Choroid plexus epithelial cell (primary cell): ENCODE measurements around the gene CFAP92.

ENCODE experiments used
- DNase-seq: peaks from one replicate; pipeline ENCODE4 v3.0.0-alpha.2; 2010; ENCODE audit warnings: low read depth
- H3K4me3 ChIP-seq: 2 replicates; pipeline ENCODE4 v1.5.1; 2011; ENCODE audit warnings: low read depth, mild to moderate bottlenecking, control low read depth, low read length, moderate library complexity
- CTCF ChIP-seq: conservative IDR thresholded peaks from 2 replicates; pipeline ENCODE4 v1.5.1; 2011; ENCODE audit warnings: low read depth, mild to moderate bottlenecking, control low read depth, inconsistent platforms, low read length, moderate library complexity

The CFAP92 gene

DNA sequence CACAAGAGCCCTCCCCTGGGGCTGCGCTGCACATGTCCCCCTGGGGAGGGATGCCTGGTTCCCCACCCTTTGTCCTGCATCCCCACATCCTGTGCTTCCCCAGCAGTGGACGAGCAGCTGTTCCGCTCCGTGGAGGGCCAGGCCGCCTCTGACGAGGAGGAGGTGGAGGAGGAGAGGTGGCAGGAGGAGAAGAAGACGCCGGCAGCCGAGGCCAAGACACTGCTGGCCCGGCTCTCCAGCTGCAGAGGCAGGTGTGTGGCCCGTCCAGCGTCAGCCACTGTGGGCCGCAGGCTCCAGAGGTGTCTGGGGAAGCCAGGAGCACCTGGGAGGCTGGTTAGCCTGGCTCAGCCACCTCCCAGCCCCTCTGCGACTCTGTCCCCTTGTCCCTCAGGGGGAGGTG is 38.8 kb upstream of the CFAP92 start:
- no peak for DNase-seq
- no peak for TF ChIP-seq CTCF
- no peak overlapping the region for H3K4me3 ChIP-seq

DNA sequence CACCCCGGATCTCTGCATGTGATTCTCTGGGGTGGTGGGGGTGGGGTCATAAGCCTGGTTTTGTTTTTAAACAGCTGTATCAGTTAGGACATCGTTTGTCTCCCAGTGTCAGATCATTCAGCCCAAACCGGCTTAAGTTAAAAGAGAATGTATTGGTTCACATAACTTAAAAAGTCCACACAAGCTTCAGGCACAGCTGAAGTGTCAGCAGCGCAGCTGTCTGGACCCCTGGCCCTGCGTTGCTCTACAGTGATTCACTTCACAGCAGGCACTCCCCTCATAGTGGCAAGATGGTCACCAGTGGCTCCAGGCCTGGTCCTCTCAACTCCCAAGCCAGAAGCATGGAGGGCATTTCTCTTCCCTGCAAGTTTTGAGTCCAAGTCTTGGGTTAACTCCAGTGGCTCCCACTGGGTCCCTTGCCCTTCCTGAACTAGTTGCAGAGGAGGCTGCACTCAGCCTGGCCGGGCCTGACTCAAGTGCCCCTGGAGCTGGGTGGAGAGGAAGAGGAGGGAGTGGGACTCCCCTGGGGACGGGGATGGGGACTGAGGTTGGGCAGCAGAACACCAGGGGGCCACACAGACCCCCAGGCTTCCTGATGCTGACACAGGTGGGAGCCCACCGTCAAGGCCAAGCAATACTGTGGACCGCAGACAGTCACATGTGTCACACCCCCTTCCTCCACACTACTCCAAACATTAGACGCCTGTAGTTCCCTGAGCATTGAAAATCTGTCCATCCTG is 37.8 kb upstream of the CFAP92 start:
- TF ChIP-seq CTCF, result no peak
- DNase-seq, result no peak
- H3K4me3 ChIP-seq, result no peak overlapping the region

DNA sequence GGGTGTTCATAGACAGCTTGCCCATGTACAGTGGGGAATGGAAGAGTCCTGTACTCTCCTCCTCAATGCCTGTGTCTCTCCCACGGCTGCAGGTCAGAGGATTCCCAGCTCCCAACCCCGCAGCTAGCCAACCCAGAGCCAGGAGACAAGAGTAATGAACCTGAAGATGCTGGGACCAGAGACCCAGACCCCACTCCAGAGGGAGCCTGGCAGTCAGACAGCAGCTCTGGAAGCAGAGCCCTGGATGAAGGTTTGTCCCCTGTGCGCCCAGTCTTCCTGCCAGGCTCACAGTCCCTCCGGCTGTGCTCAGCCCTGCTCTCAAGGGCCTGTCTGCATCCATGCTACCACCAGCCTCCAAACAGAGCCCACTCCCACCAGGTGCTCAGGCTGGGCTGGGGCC is 36.7 kb upstream of the CFAP92 start:
- no peak for DNase-seq
- no peak overlapping the region for H3K4me3 ChIP-seq
- TF ChIP-seq CTCF, result no peak

DNA sequence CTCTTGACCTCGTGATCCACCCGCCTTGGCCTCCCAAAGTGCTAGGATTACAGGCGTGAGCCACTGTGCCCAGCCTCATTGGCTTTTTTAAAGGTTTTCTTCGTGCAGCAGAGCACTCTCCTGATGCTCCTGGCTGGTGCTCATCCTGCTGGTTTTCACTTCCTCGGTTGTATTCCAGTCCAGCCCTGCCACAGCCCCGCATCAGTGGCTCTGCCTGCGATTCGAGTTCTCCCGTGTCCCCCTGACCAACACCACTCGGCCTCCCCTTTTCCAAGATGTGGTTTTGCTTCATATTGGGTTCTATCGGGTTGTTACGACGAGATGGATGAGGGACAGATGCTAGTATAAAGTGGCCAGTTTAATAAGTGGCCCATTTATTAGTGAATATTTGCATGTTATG is 35.0 kb upstream of the CFAP92 start:
- no peak for TF ChIP-seq CTCF
- DNase-seq, result no peak
- H3K4me3 ChIP-seq, result no peak overlapping the region

GRCh38 chr3:129027544-129027880 is 33.6 kb upstream of the CFAP92 start:
- no peak for DNase-seq
- H3K4me3 ChIP-seq, result peak overlapping the region; percentile 37

GRCh38 chr3:129026728-129027543 is 33.1 kb upstream of the CFAP92 start:
- H3K4me3 ChIP-seq, result peak overlapping the region; percentile 37
- TF ChIP-seq CTCF, result peak; percentile 9
- DNase-seq, result peak; percentile 86

More at GRCh38 chr3:129027544-129027880, 33.6 kb upstream of the CFAP92 start:
- no peak for TF ChIP-seq CTCF
